ENCODE results near the gene SLC22A31.

The SLC22A31 gene

GRCh38 chr16:89232107-89232506, 31.8 kb upstream of the SLC22A31 start:
- ATAC-seq (replicated peaks): no peak
- no peak for DNase-seq
- H3K27ac Mint-ChIP-seq: no peak overlapping the region
- no peaks in the 10 kb centered on the region for H3K27me3 Mint-ChIP-seq
- H3K9me3 Mint-ChIP-seq: peaks cover 4 to 9% of the 10 kb centered on the region in 2 donors
- H3K4me3 Mint-ChIP-seq: no peak overlapping the region
- peaks cover 43 to 60% of the 10 kb centered on the region in 2 donors for H3K36me3 Mint-ChIP-seq
- H3K4me1 Mint-ChIP-seq: no peaks in the 10 kb centered on the region

- DNase-seq (no peak), ATAC-seq (replicated peaks) (no peak)
- no peak overlapping the region for H3K4me3 Mint-ChIP-seq
- no peaks in the 10 kb centered on the region for H3K27me3 Mint-ChIP-seq
- no peak overlapping the region for H3K27ac Mint-ChIP-seq
- peaks cover 4 to 12% of the 10 kb centered on the region in 2 donors for H3K9me3 Mint-ChIP-seq
- H3K36me3 Mint-ChIP-seq: peaks cover 59 to 70% of the 10 kb centered on the region in 2 donors
- no peaks in the 10 kb centered on the region for H3K4me1 Mint-ChIP-seq
Observed at GRCh38 chr16:89230255-89230654, 29.9 kb upstream of the SLC22A31 start.

GRCh38 chr16:89224665-89225064, 24.3 kb upstream of the SLC22A31 start:
- ATAC-seq (replicated peaks) (no peak), DNase-seq (no peak)
- peaks cover 2 to 8% of the 10 kb centered on the region in 2 donors for H3K4me1 Mint-ChIP-seq
- no peaks in the 10 kb centered on the region for H3K27me3 Mint-ChIP-seq
- H3K4me3 Mint-ChIP-seq: no peak overlapping the region
- no peak overlapping the region for H3K27ac Mint-ChIP-seq
- peaks cover 4 to 13% of the 10 kb centered on the region in 2 donors for H3K9me3 Mint-ChIP-seq
- H3K36me3 Mint-ChIP-seq: peaks cover 65 to 70% of the 10 kb centered on the region in 2 donors

- peaks cover 4 to 6% of the 10 kb centered on the region in 2 donors for H3K9me3 Mint-ChIP-seq
- H3K27ac Mint-ChIP-seq: peak overlapping the region; percentile 5
- H3K4me1 Mint-ChIP-seq: peaks cover 12 to 13% of the 10 kb centered on the region in 2 donors
- H3K36me3 Mint-ChIP-seq: peaks cover 51 to 57% of the 10 kb centered on the region in 2 donors
- H3K4me3 Mint-ChIP-seq: peak overlapping the region in 1 of 2 donors; percentile 28
- no peaks in the 10 kb centered on the region for H3K27me3 Mint-ChIP-seq
- no peak for ATAC-seq (replicated peaks)
- no peak for DNase-seq
Observed at GRCh38 chr16:89222931-89223330, 22.6 kb upstream of the SLC22A31 start.

- Mint-ChIP-seq H3K36me3 (peaks cover 38 to 44% of the 10 kb centered on the region in 2 donors), H3K9me3 (peaks cover 0 to 3% of the 10 kb centered on the region in 2 donors), H3K4me3 (no peak overlapping the region), H3K4me1 (peaks cover 14 to 23% of the 10 kb centered on the region in 2 donors), H3K27me3 (no peaks in the 10 kb centered on the region), H3K27ac (peak overlapping the region; percentile 9)
- no peak for ATAC-seq (replicated peaks)
- no peak for DNase-seq
Observed at GRCh38 chr16:89221604-89222003, 21.3 kb upstream of the SLC22A31 start.

GRCh38 chr16:89219365-89219764, 19.0 kb upstream of the SLC22A31 start:
- no peak overlapping the region for H3K27ac Mint-ChIP-seq
- H3K36me3 Mint-ChIP-seq: peaks cover 18 to 28% of the 10 kb centered on the region in 2 donors
- DNase-seq (no peak), ATAC-seq (replicated peaks) (no peak)
- H3K4me1 Mint-ChIP-seq: peaks cover 18 to 28% of the 10 kb centered on the region in 2 donors
- no peaks in the 10 kb centered on the region for H3K9me3 Mint-ChIP-seq
- no peaks in the 10 kb centered on the region for H3K27me3 Mint-ChIP-seq
- H3K4me3 Mint-ChIP-seq: peak overlapping the region; percentile 30 to 46

GRCh38 chr16:89217388-89218191, 17.3 kb upstream of the SLC22A31 start, which contains the start of gene ZNF778:
Gene ZNF778 (plus strand): TSS chr16:89217703. CDS start chr16:89221128, 3,425 bp downstream.
- peak; percentile 75 for DNase-seq
- Mint-ChIP-seq H3K9me3 (no peaks in the 10 kb centered on the region), H3K4me3 (peak within 1 kb of the TSS; percentile 95), H3K27me3 (no peaks in the 10 kb centered on the region), H3K27ac (peak within 1 kb of the TSS; percentile 95), H3K4me1 (peaks cover 16 to 28% of the 10 kb centered on the region in 2 donors), H3K36me3 (peaks cover 9 to 17% of the 10 kb centered on the region in 2 donors)
- ATAC-seq (replicated peaks): peak; percentile 92 to 93

GRCh38 chr16:89217138-89217387, 16.7 kb upstream of the SLC22A31 start:
- ATAC-seq (replicated peaks) (no peak), DNase-seq (no peak)
- H3K4me3 Mint-ChIP-seq: peak overlapping the region; percentile 95
- H3K9me3 Mint-ChIP-seq: no peaks in the 10 kb centered on the region
- H3K27ac Mint-ChIP-seq: peak overlapping the region; percentile 95
- H3K27me3 Mint-ChIP-seq: no peaks in the 10 kb centered on the region
- peaks cover 16 to 28% of the 10 kb centered on the region in 2 donors for H3K4me1 Mint-ChIP-seq
- H3K36me3 Mint-ChIP-seq: peaks cover 6 to 12% of the 10 kb centered on the region in 2 donors

- peak overlapping the region; percentile 95 for H3K27ac Mint-ChIP-seq
- no peaks in the 10 kb centered on the region for H3K27me3 Mint-ChIP-seq
- peaks cover 13 to 28% of the 10 kb centered on the region in 2 donors for H3K4me1 Mint-ChIP-seq
- H3K9me3 Mint-ChIP-seq: no peaks in the 10 kb centered on the region
- H3K36me3 Mint-ChIP-seq: peaks cover 2 to 8% of the 10 kb centered on the region in 2 donors
- H3K4me3 Mint-ChIP-seq: peak overlapping the region; percentile 95
- ATAC-seq (replicated peaks) (peak; percentile 73 to 76), DNase-seq (peak; percentile 62)
Observed at GRCh38 chr16:89216315-89217137, 16.2 kb upstream of the SLC22A31 start.

GRCh38 chr16:89210904-89211515, 10.7 kb upstream of the SLC22A31 start:
- ATAC-seq (replicated peaks): no peak
- Mint-ChIP-seq H3K36me3 (no peaks in the 10 kb centered on the region), H3K4me1 (peaks cover 3 to 6% of the 10 kb centered on the region in 2 donors), H3K27me3 (peaks cover 15 to 16% of the 10 kb centered on the region in 2 donors), H3K9me3 (no peaks in the 10 kb centered on the region), H3K4me3 (no peak overlapping the region), H3K27ac (no peak overlapping the region)
- no peak for DNase-seq

- Mint-ChIP-seq H3K36me3 (no peaks in the 10 kb centered on the region), H3K27me3 (peaks cover 15 to 16% of the 10 kb centered on the region in 2 donors), H3K4me1 (peaks cover 3 to 6% of the 10 kb centered on the region in 2 donors), H3K4me3 (no peak overlapping the region), H3K27ac (no peak overlapping the region), H3K9me3 (no peaks in the 10 kb centered on the region)
- no peak for ATAC-seq (replicated peaks)
- no peak for DNase-seq
Observed at GRCh38 chr16:89210165-89210903, 10.0 kb upstream of the SLC22A31 start.

GRCh38 chr16:89209522-89210044, 9.2 kb upstream of the SLC22A31 start:
- peaks cover 19 to 20% of the 10 kb centered on the region in 2 donors for H3K27me3 Mint-ChIP-seq
- peak overlapping the region; percentile 53 for H3K27ac Mint-ChIP-seq
- no peaks in the 10 kb centered on the region for H3K9me3 Mint-ChIP-seq
- H3K4me3 Mint-ChIP-seq: no peak overlapping the region
- H3K36me3 Mint-ChIP-seq: no peaks in the 10 kb centered on the region
- H3K4me1 Mint-ChIP-seq: peaks cover 3 to 6% of the 10 kb centered on the region in 2 donors
- ATAC-seq (replicated peaks): no peak
- no peak for DNase-seq

GRCh38 chr16:89207993-89208392, 7.7 kb upstream of the SLC22A31 start:
- peaks cover 3 to 9% of the 10 kb centered on the region in 2 donors for H3K4me1 Mint-ChIP-seq
- ATAC-seq (replicated peaks) (no peak), DNase-seq (no peak)
- H3K27me3 Mint-ChIP-seq: peaks cover 34% of the 10 kb centered on the region in 2 donors
- peaks cover 0 to 1% of the 10 kb centered on the region in 2 donors for H3K9me3 Mint-ChIP-seq
- H3K36me3 Mint-ChIP-seq: no peaks in the 10 kb centered on the region
- H3K4me3 Mint-ChIP-seq: no peak overlapping the region
- no peak overlapping the region for H3K27ac Mint-ChIP-seq

Data from stimulated activated naive B cell treated with anti-CD40 and anti-IgM and Interleukin-4, amounts not matched to agents 10 μg/mL and 1 μg/mL and 100 μg/mL, for 72 hours (primary cell).